GM18909 (cell line): ENCODE results near the gene MR1.

ENCODE experiments used
- ATAC-seq: cut with Tn5 transposase; IDR thresholded peaks from one replicate; pipeline ENCODE4 v1.9.1; 2021; ENCODE audit warnings: mild to moderate bottlenecking; ENCODE audit not compliant: unreplicated experiment, poor library complexity

The MR1 gene

GRCh38 chr1:181104790-181105133 is 71.0 kb downstream of the MR1 start:
- peak; percentile 24 for ATAC-seq

- ATAC-seq, result peak; percentile 81
These were observed 71.6 kb downstream of the MR1 start for GRCh38 chr1:181105134-181106021.

GRCh38 chr1:181106022-181106312 is 72.2 kb downstream of the MR1 start:
- no peak for ATAC-seq

- ATAC-seq, result no peak
These were observed 72.7 kb downstream of the MR1 start for GRCh38 chr1:181106479-181106878.

- no peak for ATAC-seq
These were observed 73.9 kb downstream of the MR1 start for GRCh38 chr1:181107711-181108110.

- no peak for ATAC-seq
These were observed 74.6 kb downstream of the MR1 start for GRCh38 chr1:181108304-181108867.

GRCh38 chr1:181110013-181110412 is 76.2 kb downstream of the MR1 start:
- ATAC-seq, result no peak
